H9 (cell line): ENCODE measurements around the gene ANKRD22. TPM values are rescaled to one million over a fixed set of nuclear protein-coding genes. Genes with fewer than 3 reads are reported as not detected.

Experiments
- DNase-seq: peaks from one replicate; pipeline ENCODE4 v3.0.0-alpha.2; 2017
- H2AFZ ChIP-seq: one replicate; pipeline ENCODE4 v1.6.1; 2013; ENCODE audit warnings: mild to moderate bottlenecking, low read length, control low read depth, moderate library complexity
- H2AK5ac ChIP-seq: 2 replicates; pipeline ENCODE4 v1.6.1; 2013; ENCODE audit warnings: low read length, control low read depth, mixed read lengths; ENCODE audit not compliant: insufficient read length
- H2BK120ac ChIP-seq: one replicate; pipeline ENCODE4 v1.6.1; 2013; ENCODE audit warnings: low read depth, mild to moderate bottlenecking, low read length, control low read depth, inconsistent platforms; ENCODE audit not compliant: poor library complexity, severe bottlenecking
- H2BK12ac ChIP-seq: 2 replicates; pipeline ENCODE4 v1.6.1; 2013; ENCODE audit warnings: low read length, control low read depth, mixed read lengths, low read depth; ENCODE audit not compliant: insufficient read length
- H2BK15ac ChIP-seq: 2 replicates; pipeline ENCODE4 v1.6.1; 2013; ENCODE audit warnings: low read depth, low read length, control low read depth
- H2BK20ac ChIP-seq: one replicate; pipeline ENCODE4 v1.6.1; 2013; ENCODE audit warnings: low read depth, mild to moderate bottlenecking, low read length, control low read depth, inconsistent platforms; ENCODE audit not compliant: poor library complexity, severe bottlenecking
- H2BK5ac ChIP-seq: 2 replicates; pipeline ENCODE4 v1.6.1; 2013; ENCODE audit warnings: low read length, control low read depth, mixed read lengths; ENCODE audit not compliant: insufficient read length
- H3K14ac ChIP-seq: 2 replicates; pipeline ENCODE4 v1.6.1; 2013; ENCODE audit warnings: low read length, control low read depth; ENCODE audit not compliant: insufficient read depth
- H3K18ac ChIP-seq: 2 replicates; pipeline ENCODE4 v1.6.1; 2013; ENCODE audit warnings: low read depth, mild to moderate bottlenecking, mixed read lengths, low read length, control low read depth; ENCODE audit not compliant: insufficient read length
- H3K23ac ChIP-seq: 2 replicates; pipeline ENCODE4 v1.6.1; 2013; ENCODE audit warnings: low read length, control low read depth, mixed read lengths, low read depth; ENCODE audit not compliant: insufficient read length
- H3K23me2 ChIP-seq: 2 replicates; pipeline ENCODE4 v1.6.1; 2013; ENCODE audit warnings: low read depth, mild to moderate bottlenecking, mixed read lengths, low read length, control low read depth; ENCODE audit not compliant: insufficient read length, poor library complexity, severe bottlenecking
- H3K27ac ChIP-seq: 2 replicates; pipeline ENCODE4 v1.5.1; 2013; ENCODE audit warnings: low read length, control low read depth, mixed read lengths, low read depth; ENCODE audit not compliant: insufficient read length
- H3K27me3 ChIP-seq: 2 replicates; pipeline ENCODE4 v1.6.1; 2013; ENCODE audit warnings: low read length, control low read depth, inconsistent platforms; ENCODE audit not compliant: insufficient read depth
- H3K4ac ChIP-seq: 2 replicates; pipeline ENCODE4 v1.6.1; 2013; ENCODE audit warnings: low read depth, mild to moderate bottlenecking, control low read depth, inconsistent platforms, low read length, moderate library complexity
- H3K4me1 ChIP-seq: 2 replicates; pipeline ENCODE4 v1.6.1; 2013; ENCODE audit warnings: low read length, control low read depth, inconsistent platforms; ENCODE audit not compliant: insufficient read depth
- H3K4me2 ChIP-seq: 2 replicates; pipeline ENCODE4 v1.6.1; 2013; ENCODE audit warnings: low read length, control low read depth, mixed read lengths; ENCODE audit not compliant: insufficient read length, insufficient read depth
- H3K56ac ChIP-seq: 2 replicates; pipeline ENCODE4 v1.6.1; 2013; ENCODE audit warnings: low read depth, mild to moderate bottlenecking, mixed read lengths, low read length, control low read depth; ENCODE audit not compliant: insufficient read length
- H3K79me1 ChIP-seq: 2 replicates; pipeline ENCODE4 v1.6.1; 2013; ENCODE audit warnings: low read depth, mild to moderate bottlenecking, moderate library complexity, low read length, control low read depth, inconsistent platforms; ENCODE audit not compliant: insufficient read depth, poor library complexity, severe bottlenecking
- H3K79me2 ChIP-seq: 2 replicates; pipeline ENCODE4 v1.6.1; 2013; ENCODE audit warnings: low read length, control low read depth, inconsistent platforms; ENCODE audit not compliant: insufficient read depth
- H3K9ac ChIP-seq: 2 replicates; pipeline ENCODE4 v1.6.1; 2013; ENCODE audit warnings: low read length, control low read depth, mixed read lengths; ENCODE audit not compliant: insufficient read length; ENCODE audit errors: extremely low read depth
- H3K9me3 ChIP-seq: one replicate; pipeline ENCODE4 v1.6.1; 2013; ENCODE audit warnings: low read depth, low read length, inconsistent platforms; ENCODE audit not compliant: control insufficient read depth
- H3T11ph ChIP-seq: one replicate; pipeline ENCODE4 v1.6.1; 2013; ENCODE audit warnings: mild to moderate bottlenecking, low read length, control low read depth, inconsistent platforms
- H4K20me1 ChIP-seq: one replicate; pipeline ENCODE4 v1.6.1; 2013; ENCODE audit not compliant: control insufficient read depth, insufficient read length, insufficient read depth
- H4K5ac ChIP-seq: 2 replicates; pipeline ENCODE4 v1.6.1; 2013; ENCODE audit warnings: low read depth, mild to moderate bottlenecking, mixed read lengths, low read length, control low read depth; ENCODE audit not compliant: insufficient read length
- H4K8ac ChIP-seq: replicated peaks from 2 replicates; pipeline ENCODE4 v1.6.1; 2013; ENCODE audit warnings: low read length, control low read depth, mixed read lengths, low read depth; ENCODE audit not compliant: insufficient read length
- H4K91ac ChIP-seq: 2 replicates; pipeline ENCODE4 v1.6.1; 2013; ENCODE audit warnings: low read depth, mild to moderate bottlenecking, moderate library complexity, mixed read lengths, low read length, control low read depth; ENCODE audit not compliant: insufficient read length
- H3K27ac Mint-ChIP-seq, 3 experiments: 2 replicates in 2 of 3; 3 replicates in 1 of 3; pipeline ENCODE4 v1.8.0; 2020 to 2021; ENCODE audit warnings: mixed read lengths in 3 of 3, mild to moderate bottlenecking in 1 of 3, moderate library complexity in 1 of 3
- H3K27me3 Mint-ChIP-seq: 2 replicates; pipeline ENCODE4 v1.8.0; 2021; ENCODE audit warnings: low read depth, mild to moderate bottlenecking, moderate library complexity, mixed read lengths
- H3K36me3 Mint-ChIP-seq, 3 experiments: 2 replicates in 2 of 3; 3 replicates in 1 of 3; pipeline ENCODE4 v1.8.0; 2020 to 2021; ENCODE audit warnings: low read depth in 3 of 3, mixed read lengths in 3 of 3; ENCODE audit not compliant: insufficient read depth in 1 of 3
- H3K4me1 Mint-ChIP-seq, 2 experiments: 2 replicates each; pipeline ENCODE4 v1.8.0; 2020; ENCODE audit warnings: mixed read lengths in 2 of 2
- H3K4me3 Mint-ChIP-seq, 2 experiments: 2 replicates in 1 of 2; 3 replicates in 1 of 2; pipeline ENCODE4 v1.8.0; 2020 to 2021; ENCODE audit warnings: mild to moderate bottlenecking in 2 of 2, mixed read lengths in 2 of 2, moderate library complexity in 1 of 2
- H3K9me3 Mint-ChIP-seq, 2 experiments: 2 replicates in 1 of 2; 3 replicates in 1 of 2; pipeline ENCODE4 v1.8.0; 2020; ENCODE audit warnings: mild to moderate bottlenecking in 2 of 2, mixed read lengths in 2 of 2, moderate library complexity in 1 of 2
- total RNA-seq: library from RNA; stranded (reverse); gene quantifications from 2 replicates; pipeline ENCODE4 v1.2.1, GENCODE V29; 2021
- TF ChIP-seq, protein P1 (sequence below): fragments of 200-600 bp; sonication (generic); conservative IDR thresholded peaks from 3 replicates; pipeline ENCODE4 v1.8.0; 2021; ENCODE audit warnings: antibody characterized with exemption, mild to moderate bottlenecking

ANKRD22 gene
- total RNA-seq, 1 experiment from 2014 or later, result not detected

- Mint-ChIP-seq H3K9me3 (no peaks in the 10 kb centered on the region; a peak in 1 of 5 replicates), H3K4me1 (peaks cover 3 to 9% of the 10 kb centered on the region in 2 experiments; a peak in 3 of 4 replicates), H3K36me3 (no peaks in the 10 kb centered on the region), H3K27ac (no peak overlapping the region), H3K4me3 (no peak overlapping the region), H3K27me3 (no peaks in the 10 kb centered on the region)
- Histone ChIP-seq H2BK15ac (no peak overlapping the region), H3K9ac (no peak overlapping the region), H3K9me3 (no peaks in the 10 kb centered on the region), H3K4me1 (no peaks in the 10 kb centered on the region), H4K5ac (no peak overlapping the region), H3K79me1 (no peaks in the 10 kb centered on the region), H3K27me3 (no peaks in the 10 kb centered on the region), H3K23me2 (no peaks in the 10 kb centered on the region), H3T11ph (no peak overlapping the region), H2BK20ac (no peak overlapping the region), H3K56ac (no peak overlapping the region), H4K91ac (no peak overlapping the region), H2BK12ac (no peak overlapping the region), H2BK5ac (no peak overlapping the region), H2AFZ (no peak overlapping the region), H3K18ac (no peak overlapping the region), H3K27ac (no peak overlapping the region), H2BK120ac (no peak overlapping the region), H2AK5ac (no peak overlapping the region), H3K4ac (no peak overlapping the region), H3K79me2 (no peaks in the 10 kb centered on the region), H4K8ac (no peak overlapping the region), H3K4me2 (no peak overlapping the region), H3K23ac (no peak overlapping the region), H3K14ac (no peak overlapping the region), H4K20me1 (no peaks in the 10 kb centered on the region)
- no peak for DNase-seq
- TF ChIP-seq, protein P1, sequence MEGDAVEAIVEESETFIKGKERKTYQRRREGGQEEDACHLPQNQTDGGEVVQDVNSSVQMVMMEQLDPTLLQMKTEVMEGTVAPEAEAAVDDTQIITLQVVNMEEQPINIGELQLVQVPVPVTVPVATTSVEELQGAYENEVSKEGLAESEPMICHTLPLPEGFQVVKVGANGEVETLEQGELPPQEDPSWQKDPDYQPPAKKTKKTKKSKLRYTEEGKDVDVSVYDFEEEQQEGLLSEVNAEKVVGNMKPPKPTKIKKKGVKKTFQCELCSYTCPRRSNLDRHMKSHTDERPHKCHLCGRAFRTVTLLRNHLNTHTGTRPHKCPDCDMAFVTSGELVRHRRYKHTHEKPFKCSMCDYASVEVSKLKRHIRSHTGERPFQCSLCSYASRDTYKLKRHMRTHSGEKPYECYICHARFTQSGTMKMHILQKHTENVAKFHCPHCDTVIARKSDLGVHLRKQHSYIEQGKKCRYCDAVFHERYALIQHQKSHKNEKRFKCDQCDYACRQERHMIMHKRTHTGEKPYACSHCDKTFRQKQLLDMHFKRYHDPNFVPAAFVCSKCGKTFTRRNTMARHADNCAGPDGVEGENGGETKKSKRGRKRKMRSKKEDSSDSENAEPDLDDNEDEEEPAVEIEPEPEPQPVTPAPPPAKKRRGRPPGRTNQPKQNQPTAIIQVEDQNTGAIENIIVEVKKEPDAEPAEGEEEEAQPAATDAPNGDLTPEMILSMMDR, result no peak
Observed at GRCh38 chr10:88788924-88789323, 62.7 kb downstream of the ANKRD22 start.
